Ammon's horn (tissue), 1 donor: ENCODE data around the gene WNT1.

Experiments used
- DNase-seq: peaks from one replicate; pipeline ENCODE4 v3.0.0-alpha.2; 2016; ENCODE audit warnings: low spot score

Gene WNT1

DNA sequence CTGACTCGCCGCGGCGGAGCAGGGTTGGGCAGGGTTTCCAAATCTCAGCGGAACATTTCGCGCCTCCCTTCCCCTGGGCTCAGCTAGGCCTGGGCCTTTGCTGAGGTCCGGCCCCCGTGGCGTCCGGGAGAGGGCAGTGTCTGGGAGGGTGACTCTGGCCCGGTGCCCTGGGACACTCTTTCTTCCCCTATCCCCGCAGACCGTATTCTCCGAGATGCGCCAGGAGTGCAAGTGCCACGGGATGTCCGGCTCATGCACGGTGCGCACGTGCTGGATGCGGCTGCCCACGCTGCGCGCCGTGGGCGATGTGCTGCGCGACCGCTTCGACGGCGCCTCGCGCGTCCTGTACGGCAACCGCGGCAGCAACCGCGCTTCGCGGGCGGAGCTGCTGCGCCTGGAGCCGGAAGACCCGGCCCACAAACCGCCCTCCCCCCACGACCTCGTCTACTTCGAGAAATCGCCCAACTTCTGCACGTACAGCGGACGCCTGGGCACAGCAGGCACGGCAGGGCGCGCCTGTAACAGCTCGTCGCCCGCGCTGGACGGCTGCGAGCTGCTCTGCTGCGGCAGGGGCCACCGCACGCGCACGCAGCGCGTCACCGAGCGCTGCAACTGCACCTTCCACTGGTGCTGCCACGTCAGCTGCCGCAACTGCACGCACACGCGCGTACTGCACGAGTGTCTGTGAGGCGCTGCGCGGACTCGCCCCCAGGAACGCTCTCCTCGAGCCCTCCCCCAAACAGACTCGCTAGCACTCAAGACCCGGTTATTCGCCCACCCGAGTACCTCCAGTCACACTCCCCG, 3.0 kb downstream of the WNT1 start:
- peak; percentile 54 for DNase-seq

DNA sequence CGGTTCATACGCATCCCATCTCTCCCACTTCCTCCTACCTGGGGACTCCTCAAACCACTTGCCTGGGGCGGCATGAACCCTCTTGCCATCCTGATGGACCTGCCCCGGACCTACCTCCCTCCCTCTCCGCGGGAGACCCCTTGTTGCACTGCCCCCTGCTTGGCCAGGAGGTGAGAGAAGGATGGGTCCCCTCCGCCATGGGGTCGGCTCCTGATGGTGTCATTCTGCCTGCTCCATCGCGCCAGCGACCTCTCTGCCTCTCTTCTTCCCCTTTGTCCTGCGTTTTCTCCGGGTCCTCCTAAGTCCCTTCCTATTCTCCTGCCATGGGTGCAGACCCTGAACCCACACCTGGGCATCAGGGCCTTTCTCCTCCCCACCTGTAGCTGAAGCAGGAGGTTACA, 3.6 kb downstream of the WNT1 start:
- no peak for DNase-seq

DNA sequence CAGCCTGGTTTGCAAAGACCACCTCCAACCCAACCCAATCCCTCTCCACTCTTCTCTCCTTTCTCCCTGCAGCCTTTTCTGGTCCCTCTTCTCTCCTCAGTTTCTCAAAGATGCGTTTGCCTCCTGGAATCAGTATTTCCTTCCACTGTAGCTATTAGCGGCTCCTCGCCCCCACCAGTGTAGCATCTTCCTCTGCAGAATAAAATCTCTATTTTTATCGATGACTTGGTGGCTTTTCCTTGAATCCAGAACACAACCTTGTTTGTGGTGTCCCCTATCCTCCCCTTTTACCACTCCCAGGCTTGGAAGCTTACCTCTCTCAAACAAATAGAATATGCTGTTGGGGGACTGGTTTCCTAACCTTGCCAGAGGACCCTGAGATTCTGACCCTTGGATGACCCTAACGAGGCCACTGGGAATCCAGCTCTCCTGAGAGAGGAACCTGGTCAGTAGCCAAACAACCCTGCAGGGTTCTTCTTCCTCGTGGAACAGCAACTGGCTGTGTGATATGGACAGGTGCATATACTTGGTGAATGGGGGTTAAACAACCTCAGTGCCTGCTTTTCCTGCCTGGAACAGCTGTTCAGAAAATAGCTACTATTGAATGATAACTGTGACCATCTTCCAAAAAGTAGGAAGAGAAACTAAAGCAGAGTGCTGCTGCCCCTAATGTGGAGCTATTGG, 4.4 kb downstream of the WNT1 start:
- no peak for DNase-seq

DNA sequence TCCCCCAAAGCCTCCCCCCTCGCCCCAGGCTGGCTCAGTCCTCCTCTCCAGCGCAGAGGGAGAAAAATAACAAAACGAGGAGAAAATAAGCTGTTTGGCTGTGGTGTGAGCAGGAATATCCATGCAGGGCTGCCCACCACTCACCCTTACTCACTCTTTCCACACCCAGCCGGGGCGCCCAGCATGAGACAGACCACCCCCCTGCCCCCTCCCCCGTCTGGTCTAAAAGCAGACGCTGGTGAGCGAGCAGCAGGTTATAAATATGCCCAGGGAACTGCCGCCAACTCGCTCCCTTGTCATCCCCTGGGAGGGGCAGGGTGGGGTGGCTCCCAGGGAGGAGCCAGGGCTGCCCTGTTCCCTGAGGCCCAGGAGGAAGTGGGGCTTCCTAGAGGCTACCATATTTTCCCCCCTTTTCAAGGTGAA, 7.4 kb downstream of the WNT1 start:
- no peak for DNase-seq

DNA sequence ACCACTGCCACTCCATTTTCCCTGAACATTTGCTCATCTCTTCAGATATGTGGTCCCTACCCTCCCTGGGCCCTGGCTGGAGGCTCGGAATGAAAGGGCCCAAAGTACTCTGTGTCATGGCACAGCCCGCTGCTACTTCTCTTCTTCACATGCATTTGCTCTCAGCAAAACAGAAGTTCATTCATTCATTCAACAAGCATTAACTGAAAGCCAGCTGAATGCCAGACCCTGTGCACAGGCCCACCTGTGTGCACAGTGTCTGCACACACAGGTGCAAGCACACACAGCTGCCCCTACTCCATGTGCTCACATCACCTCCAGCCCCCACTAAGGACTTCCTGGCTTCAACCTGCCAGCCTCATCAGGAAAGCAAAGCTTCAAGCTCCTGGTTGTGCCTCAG, 7.8 kb downstream of the WNT1 start:
- no peak for DNase-seq

DNA sequence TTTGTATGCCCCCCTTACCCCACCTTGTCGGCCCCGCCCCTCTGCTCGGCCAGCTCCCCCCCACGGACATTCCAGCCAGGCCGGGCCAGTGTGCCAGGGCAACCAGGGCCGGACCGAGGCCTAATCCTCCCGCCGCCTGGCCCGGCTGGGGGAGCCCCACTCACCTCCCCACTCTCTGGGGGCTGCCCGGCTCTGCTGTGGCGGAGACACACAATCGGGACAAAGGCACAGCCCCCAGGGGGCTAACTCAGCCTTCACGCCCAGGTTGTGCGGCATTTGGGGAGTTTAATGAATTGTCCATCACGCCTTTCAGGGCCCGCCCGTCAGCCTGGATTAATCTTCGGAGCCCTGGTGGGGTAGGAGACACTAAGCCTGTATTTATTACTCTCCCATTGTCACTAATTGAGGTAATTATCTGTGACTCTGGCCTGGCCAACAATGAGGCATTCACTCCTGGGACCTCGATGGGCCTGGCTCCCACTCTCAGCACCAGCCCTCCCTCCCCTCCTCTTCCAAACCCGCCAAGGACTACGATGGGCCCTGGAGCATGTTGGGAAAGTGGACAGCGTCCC, 8.7 kb downstream of the WNT1 start:
- no peak for DNase-seq

DNA sequence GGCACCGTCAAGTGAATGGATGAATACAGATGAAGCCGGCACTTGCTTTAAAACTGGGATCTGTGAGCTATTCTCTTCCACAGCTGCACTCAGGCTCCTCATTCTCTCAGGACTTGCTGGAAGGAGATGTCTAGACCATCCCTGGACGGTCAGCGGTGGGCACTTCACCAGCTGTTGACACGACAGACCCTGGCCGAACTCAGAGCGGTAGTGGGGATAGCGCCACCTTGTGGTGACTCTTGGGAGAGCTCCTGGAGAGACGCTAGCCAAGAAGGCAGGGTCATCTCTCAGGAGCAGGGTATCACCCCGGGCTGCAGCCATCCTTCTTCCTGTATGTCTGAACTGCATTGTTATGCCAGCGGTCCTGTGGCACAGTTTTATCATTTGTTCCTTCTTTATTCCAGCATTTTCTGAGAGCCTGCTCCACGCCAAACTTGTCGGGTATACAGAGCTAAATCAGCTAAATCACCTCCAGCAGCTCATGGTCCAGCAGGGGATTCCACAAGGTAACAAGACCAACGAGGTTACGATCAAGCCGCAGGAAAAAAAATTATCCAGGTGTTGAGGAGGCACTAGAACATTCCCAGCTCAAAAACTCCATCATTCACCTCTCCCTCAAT, 10.0 kb downstream of the WNT1 start:
- peak; percentile 56 for DNase-seq

DNA sequence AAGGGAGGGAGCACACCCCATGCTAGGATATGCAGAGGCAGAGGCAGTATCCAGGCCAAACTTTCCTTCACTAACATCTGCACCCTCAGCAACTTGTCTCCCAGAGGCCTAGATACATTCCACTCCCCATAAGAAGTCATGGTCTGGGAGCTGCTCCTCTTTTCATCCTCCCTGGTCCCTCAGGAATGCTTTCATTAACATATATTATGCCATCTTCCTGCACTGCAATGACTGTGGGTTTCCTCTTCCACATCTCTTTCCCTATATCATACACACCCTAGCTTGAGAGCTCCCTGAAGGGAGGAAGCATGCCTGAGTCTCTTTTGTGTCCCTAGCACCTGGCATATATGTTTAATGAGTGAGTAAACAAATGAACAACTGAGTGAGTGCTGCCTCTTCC, 12.4 kb downstream of the WNT1 start:
- no peak for DNase-seq

DNA sequence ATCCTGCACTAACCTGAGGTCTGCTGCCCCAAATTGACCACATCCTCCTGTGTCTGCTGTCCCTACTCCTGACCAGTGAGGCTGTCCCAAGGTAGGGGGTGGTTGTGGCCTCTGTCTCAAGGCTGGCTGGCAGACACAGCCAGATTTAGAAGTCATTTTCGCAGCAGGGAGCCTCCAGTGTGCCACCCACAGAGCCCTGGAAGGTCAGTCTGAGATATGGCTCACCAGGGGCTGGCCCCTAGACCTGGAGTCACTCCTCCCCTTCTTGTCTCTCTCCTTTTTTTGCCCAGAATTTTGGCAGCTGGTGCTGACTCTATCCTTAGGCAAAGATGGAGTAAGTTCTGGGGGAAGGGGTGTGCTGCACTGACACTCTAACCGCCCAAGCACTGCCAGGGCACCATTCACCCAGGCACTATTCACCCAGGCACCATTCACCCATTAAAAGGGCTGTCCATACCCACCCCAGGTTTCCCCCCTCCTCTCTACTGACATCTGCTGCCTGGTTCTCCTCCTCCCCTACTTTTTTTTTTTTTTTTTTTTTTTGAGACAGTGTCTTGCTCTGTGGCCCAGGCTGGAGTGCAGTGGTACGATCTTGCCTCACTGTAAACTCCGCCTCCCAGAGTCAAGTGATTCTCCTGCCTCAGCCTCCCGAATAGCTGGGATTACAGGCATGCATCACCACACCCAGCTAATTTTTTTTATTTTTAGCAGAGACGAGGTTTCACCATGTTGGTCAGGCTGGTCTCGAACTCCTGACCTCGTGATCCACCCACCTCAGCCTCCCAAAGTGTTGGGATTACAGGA, 13.3 kb downstream of the WNT1 start:
- DNase-seq: no peak

DNA sequence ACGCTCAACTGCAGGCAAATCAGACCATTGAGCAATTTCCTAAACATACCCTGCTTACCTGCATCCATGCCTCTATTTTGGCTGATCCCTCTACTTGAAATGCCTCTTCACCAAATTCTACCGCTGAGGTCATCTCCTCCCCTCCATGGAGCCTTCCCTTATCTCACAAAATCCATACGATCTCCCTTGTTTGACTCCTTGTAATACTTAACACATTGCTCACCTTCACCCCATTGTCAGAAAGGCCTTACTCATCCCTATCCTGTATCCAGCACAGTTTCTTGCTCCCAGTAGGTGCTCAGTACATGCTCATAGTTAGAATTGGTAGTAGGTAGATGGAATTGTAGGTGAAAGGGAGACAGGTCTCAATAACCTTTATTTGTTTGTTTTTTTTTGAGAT, 15.7 kb downstream of the WNT1 start:
- no peak for DNase-seq

DNA sequence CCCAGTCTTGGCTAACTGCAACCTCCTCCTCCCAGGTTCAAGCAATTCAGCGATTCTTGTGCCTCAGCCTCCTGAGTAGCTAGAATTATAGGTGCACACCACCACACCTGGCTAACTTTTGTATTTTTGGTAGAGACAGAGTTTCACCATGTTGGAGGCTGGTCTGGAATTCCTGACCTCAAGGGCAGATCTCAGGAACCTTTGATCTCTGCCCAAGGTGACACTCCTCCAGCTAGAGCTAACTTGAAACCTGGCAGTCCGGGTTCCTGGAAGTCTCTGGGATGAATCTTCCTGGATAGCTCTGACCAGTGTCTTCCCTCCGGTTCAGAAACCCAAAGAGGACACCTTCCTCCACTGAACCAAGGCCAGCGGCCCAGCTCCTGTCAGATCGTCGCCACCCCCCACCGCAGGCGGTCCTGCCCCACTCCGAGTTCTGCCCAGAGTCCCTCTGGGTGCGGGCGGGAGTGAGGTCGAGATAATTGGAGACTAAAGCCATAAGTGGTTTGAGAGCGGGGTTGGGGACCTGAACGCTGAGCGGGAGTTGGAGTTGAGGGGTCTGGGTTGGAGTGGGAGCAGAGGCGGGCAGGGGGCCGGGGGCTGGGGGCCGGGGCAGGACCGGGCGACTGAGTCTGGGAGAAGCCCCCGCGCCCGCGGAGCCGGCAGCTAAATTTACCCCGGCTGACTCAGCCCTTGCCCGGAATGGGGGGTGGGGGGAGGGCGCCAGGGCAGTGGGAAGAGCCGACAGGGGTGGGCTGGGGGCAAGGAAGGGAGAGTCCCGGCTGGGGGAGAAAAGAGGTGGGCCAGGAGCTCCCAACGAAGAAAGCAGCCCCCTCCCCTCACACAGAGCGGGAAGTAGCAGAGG, 16.3 kb downstream of the WNT1 start:
- no peak for DNase-seq

DNA sequence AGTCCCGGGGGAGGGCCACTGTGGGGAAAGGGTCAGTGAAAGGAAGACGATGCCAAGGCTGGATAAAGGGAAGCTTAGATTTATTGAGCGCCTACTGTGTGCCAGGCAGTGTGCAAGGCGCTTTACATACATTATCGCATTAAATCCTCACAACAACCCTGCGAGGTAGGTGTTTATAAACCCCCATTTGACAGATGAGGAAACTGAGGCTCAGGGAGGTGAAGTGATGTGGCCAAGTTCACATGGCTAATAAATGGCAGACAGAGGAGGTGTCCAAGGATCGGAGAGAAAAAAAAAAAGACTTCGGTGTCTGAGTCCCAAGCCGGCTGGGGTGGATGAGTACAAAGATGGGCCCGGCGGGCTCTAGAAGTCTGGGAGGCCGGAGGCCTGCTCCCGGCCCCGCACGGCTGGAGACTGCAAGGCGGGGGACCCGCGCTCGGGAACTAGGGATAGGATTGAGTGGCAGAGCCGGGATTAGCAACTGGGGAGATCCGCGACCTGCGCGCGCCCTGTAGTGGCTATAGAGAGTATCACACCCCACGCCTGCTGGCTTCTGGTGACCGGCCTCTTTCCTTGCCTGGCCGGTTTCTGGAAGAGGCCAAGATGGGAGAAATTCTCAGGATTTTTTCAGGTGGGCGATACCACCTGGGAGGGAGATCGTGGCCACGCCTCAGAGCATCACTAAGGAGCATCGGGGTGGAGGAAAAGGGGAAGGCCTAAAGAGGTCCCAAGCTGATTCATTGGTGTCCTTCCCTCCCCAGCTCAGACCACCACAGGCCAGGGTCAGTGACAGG, 17.2 kb downstream of the WNT1 start:
- DNase-seq: peak; percentile 88

DNA sequence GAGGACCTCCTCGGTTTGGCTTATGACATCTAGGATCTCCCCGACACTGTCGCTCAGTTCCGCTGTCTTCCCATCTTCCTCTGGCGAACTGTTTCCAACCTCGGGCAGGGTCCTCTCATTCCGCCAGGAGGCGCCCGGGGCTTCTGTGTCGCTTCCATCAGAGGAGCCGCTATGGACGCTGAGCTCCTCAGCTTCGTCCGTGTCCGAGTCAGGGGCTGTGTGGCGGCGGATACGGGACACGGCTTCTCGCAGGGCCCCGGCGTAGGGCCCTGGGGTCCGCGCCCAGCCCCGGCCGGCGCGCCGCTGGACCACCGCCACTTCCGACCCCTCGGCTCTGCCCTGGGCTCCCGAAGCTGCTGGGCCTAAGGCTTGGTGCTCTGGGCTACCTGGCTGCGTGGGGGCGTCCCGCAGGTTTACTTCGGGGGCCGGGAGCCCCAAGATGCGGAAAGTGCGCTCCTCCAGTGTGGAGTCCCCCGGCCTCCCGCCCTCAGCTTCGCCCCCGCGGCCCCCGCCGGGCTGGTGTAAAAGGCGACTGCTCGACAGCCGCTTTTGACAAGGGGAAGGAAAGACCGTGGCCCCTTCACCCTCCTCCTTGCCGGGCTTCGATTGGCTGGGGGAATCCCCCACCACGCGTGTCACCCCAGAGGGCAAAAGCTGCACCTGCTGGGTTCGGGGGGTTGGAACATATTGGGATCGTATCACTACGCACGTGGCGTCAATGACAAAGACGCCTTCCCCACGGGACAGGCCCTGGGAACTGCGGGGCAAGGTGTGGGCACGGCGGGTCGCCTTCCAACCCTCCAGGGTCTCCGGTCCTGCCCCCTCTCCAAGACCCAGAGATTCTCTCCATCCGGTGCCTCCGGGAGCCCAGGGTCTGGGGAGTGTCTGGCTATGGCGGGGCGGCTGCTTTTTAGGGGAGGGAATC, 18.9 kb downstream of the WNT1 start:
- peak; percentile 76 for DNase-seq

DNA sequence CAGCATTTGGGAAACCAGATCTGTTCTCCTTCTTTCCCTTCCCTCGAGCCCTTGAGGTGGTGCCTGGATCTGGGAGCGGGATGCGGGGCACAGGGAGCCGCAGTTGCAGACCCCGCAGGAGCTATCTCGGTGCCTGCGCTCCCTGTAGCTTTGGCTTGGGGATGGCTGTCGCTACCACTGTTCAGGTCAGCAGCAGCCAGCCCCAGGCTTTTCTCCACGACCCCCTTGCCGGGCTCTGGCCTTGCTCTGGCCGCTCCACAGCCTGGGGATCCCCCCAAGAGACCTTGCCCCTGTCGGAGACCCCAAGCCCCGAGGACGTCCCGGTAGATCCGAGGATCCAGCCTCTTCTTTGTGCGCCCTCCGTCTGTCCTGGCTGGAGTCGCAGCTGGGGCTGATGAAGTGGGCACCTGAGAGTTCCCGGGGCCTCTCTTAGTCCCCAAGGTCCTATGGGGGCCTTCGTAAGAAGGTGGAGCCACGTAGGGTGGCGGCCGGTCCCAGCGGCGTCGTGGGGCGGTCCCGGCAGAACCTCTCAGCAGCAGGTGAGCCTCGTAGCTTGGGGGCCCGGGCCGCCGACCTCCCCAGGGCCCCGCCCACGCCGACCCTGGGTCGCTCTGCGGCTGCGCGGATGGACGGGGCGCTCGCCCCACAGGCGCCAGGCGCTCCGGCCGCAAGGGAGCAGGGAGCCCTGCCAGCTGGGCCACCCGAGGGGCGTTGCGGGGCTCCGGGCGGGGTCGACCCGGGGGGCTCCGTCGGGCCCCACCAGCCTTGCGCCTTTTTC, 19.8 kb downstream of the WNT1 start:
- no peak for DNase-seq

DNA sequence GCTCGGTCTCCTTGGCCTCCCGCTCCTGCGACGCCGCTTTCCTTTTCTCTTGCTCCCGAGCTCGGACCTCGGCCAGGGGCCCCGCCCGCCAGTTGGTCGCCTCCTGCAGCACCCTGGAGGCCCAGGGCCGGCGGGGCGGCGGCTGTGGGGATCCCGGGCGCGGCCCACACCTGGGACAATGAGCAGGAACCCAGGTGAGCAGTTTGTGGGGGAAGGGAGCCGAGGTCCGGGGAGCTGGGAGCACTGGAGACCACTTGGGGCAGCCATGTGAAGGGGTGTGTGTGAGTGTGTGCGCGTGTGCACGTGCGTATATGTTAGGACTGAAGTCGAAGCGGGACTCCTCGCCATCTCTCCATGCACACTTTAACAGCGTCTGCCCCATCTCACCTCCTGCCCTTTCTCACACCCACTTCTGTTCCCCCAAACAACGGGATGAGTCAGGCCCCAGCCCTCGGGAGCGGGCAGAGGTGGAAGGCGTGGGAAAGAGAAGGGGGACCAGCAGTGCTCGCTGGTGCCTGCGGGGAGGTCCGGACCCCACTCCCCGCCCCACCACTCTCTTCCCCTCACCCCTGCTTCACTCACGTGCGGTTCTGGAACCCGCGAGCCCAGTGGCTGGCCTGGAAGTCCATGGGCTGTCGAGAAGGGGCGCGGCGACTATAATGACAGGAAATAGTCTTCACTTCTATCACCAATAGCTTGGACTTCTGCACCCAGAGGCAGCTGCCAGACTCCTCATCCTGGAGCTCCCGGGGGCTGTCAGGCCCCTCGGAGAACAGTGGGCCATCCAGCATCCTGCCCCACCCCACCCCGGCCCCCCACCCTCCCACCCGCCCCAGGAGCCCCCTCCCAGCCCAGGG, 20.6 kb downstream of the WNT1 start:
- no peak for DNase-seq

DNA sequence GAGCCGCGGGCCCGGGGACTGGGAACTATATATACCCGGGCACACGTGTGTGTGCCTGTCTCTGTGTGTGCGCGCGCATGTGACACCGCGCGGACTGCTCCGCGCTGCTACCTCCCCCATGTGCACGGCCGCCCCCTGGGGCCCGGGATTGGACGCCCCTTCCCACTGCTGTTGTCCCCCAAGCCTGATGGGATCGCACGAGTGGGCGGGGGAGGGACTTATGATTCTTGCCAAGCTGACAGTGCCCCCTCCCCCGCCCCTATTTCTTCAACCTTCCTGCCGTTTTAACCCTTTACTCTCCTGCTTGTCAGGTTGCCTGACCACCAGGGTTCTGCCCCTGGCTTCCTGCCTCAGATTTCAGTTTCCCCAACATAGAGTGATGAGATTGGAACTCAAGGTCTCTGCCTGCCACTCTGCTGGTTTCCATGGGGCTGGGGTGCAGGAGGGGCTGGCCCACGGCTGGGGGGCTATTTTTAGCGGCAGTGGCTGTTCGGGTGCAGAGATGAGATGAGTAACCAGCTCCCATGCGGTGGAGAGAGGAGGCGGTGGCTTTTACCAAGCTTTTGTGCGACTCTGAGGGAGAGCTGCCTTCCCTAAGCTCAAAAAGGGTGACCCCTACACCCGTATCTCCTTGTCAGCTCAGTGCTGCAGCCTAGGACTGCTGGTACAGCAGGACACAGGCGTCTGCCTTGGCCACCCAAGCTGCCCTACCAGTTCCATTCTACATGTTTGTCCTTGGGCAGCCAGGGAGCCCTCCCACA, 21.4 kb downstream of the WNT1 start, which contains the start of gene DDN:
TSS of gene DDN (minus strand) at position 5 of the 761 bp plus-strand sequence. CDS start 88 bp downstream, outside the sequence.
- DNase-seq: peak; percentile 78
